NCI-H2081 (cell line): ENCODE results near the gene NR5A2.

Source experiments
- DNase-seq, 2 experiments: peaks; one replicate each; lab custom pipeline; 2025; lab: John Stamatoyannopoulos, UW

NR5A2 gene

GRCh38 chr1:200072636-200073285, 45.3 kb downstream of the NR5A2 start:
- DNase-seq, result no peak

GRCh38 chr1:200073286-200073637, 45.8 kb downstream of the NR5A2 start:
- DNase-seq, result no peak

DNA sequence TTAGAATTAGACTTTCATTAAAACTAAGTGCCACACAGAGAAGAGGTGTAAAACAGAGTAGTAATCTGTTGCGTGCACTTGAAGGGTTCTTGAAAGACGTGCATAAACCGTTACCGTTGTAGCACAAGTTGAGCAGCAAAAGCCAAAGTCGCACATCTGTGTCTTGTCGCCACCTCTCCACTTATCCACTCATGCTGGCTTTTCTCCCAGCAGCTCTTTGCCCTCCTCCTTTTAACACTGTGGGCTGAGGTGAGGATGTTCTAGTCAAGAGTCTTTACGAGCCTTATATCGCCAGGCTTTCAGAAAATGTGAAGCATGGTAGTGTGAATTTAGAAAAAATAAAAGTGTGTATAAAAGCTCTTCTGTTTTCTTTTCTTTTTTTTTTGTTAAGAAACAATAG, 48.0 kb downstream of the NR5A2 start:
- DNase-seq, result no peak

DNA sequence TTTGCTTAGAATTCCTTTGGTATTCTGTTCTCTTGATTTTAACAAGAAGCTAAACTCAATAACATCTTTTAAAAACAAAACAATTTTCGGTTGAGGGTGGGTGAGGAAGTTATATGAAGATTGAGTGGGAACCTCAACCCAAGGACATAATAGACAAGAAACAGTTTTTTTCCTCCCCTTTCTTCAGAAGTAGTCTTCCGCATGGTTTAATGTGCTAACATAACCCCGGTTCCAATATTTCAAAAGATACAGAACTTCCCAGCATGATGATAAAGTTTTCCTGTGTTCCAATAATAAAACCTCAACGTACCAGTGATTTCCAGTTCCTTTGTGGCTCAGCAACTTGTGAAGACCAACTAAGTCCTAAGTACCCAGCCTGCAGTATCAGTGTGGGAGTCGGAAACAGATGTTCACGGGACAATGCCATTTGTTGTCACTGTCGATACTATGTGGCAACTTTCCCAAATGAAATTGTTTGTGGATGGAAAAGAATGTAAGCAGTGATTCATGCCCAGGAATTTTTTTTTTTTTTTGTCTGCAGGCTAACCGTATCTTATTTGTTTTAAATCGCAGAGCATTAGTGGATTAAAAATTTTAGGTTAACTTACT, 48.5 kb downstream of the NR5A2 start:
- no peak for DNase-seq

- DNase-seq, result no peak
Observed at GRCh38 chr1:200079232-200079940, 51.9 kb downstream of the NR5A2 start.

DNA sequence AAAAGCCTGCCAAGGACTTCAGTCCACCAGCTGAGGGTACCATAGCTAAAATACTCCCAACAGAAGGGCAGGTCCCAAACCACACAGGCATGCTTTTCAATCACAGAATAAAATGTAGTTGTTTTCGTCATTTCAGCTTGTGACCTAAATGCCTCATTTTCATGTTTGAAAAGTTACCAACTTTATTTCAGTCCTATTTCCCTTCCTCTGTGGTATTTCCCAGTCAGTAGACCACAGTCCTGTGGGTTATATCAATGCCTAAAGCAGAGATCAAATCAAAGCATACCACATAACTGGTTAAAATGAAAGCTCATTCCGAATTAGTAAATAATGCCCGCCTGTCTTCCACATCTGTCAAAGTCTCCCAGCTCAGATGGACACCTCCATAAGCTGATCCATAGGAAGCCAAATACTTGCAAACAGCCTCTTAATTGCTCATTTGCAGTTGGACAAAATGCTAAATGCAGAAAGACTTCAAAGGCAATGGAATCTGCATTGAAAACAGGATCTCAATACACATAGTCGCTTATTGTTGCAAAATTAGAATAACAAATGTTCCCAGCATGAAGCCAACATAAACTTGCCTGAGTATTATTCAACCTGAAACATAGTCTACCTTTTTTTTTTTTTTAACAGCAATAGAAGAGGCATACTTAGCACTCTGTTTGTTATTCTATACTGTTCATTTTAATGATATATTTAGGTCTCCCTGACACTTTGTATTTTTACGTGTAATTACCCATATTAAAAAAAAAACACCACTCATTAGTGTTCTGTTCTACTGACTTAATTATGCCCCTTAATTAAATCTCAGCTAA, 53.9 kb downstream of the NR5A2 start:
- DNase-seq, result peak in 1 of 2 experiments; percentile 37

GRCh38 chr1:200081969-200082245, 54.4 kb downstream of the NR5A2 start:
- peak in 1 of 2 experiments; percentile 37 for DNase-seq

DNA sequence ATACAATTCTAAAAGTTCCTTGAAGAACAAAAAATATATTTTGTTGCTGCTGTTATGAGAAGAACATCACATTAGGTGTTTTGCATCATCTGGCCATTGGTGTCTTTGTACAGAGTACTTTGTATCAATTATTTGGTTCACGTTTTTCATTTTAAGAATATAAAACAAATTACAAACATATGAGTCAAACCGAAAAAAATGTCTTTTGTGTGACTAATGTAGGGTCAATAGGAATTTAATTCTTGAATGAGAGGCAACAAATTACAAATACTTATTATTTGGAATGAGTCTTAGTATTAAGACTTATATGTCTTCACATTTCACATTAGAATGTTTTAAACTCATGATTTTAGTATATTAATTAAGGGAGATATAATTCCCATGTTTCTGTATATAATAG, 54.8 kb downstream of the NR5A2 start:
- no peak for DNase-seq

- no peak for DNase-seq
Observed at GRCh38 chr1:200090252-200091159, 63.0 kb downstream of the NR5A2 start.

- no peak for DNase-seq
Observed at GRCh38 chr1:200095057-200095577, 67.6 kb downstream of the NR5A2 start.

DNA sequence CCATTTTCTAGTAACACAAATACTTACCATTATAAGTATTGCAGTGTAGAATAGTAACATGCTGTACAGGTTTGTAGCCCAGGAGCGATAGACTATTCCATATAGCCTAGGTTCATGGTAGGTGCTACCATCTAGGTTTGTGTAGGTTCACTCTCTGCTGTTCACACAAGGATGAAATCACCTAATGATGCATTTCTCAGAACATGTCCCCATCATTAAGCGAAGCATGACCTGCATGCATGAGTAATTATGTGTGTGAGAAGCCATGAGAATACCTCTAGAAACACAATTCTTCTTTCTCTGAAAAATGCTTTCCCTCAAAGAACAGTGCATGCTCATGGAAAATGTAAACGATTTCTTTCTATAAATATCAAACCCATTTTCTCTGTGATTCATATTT, 69.3 kb downstream of the NR5A2 start:
- DNase-seq, result no peak

DNA sequence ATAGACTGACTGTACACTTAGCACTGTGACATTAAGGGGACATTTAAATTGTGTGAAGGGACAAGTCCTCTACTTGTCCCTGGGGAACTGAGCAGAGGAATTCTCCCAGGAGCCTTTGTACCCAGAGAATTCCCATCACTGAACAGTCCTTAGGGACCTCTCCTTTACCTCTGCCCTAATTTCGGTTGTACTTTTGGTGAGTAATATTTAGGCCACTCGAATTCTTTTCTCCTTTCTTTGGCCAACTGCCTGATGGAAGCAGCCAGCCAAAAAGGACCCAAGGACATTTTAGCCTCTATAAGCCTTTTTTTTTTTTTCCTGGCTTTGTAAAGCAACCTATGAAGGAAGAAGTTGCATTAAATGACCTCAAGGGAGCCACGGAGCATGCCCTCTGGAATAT, 71.5 kb downstream of the NR5A2 start:
- no peak for DNase-seq

GRCh38 chr1:200103966-200104583, 76.6 kb downstream of the NR5A2 start:
- no peak for DNase-seq

DNA sequence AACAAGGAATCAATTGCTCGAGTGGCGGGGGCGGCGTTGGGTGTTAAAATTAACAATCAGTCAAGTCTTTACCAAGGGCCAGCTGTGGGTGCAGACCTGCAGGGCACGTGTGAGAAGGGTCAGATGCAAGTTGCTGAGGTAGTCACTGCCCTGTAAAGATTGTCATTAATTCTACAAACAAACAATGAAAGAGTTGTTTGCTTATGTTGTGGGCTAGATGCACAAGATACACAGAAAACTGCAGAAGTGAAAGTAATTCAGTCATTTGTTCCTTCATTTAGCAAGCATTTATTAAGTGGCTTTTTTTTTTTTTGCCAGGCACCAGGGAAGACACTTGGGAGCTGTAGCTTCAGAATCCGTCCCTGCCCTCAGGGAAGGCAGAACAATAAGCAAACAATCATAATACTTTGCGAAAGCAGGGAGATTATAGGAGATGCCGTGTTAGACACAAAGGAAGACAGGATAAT, 79.5 kb downstream of the NR5A2 start:
- peak in 1 of 2 experiments; percentile 33 for DNase-seq

- DNase-seq, result no peak
Observed at GRCh38 chr1:200108659-200109058, 81.1 kb downstream of the NR5A2 start.

DNA sequence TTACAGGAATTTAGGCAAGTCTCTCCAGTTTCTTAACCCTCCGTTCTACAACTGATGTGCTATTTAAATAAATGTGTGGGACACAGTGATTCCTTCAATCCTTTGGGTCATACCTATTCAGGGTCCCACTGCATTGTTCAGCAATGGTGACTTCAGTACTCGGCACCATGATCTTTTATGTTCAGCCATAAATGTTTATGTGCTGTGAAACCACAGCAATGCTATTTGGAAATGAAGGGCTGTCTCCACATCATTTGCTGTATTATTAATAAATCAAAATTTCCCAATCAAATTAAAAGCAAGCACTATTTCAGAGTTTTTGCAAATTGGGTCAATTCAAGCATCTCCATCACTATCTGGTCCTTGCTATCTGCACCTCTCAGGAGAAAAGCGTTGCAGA, 84.8 kb downstream of the NR5A2 start:
- DNase-seq, result no peak

DNA sequence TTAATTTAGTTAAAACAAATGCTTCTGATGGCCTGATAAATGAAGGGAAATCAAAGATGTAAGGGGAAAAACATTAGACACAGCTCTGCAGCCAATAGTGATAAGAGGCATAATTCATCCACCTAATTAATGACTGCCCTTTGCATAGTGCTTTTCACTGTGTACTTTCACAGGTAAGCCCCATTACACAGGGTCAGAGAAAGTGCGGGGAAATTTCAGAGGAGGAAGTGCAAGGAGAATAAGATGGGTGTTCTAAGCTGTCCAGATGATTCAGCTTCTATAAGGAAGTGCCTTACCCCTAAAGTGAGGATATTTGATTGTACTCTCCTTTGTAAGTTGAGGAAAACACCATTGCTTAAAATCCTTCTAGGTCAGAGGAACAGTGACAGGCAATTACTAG, 88.0 kb downstream of the NR5A2 start:
- peak in 1 of 2 experiments; percentile 26 for DNase-seq

GRCh38 chr1:200116324-200116723, 88.8 kb downstream of the NR5A2 start:
- no peak for DNase-seq

- peak in 1 of 2 experiments; percentile 21 for DNase-seq
Observed at GRCh38 chr1:200118779-200119505, 91.4 kb downstream of the NR5A2 start.

- no peak for DNase-seq
Observed at GRCh38 chr1:200121421-200121820, 93.9 kb downstream of the NR5A2 start.
